22Rv1 (cell line): ENCODE measurements around the gene SLC25A43.

Experiments
- ZFX ChIP-seq: fragments of 450-650 bp; IDR thresholded peaks from 2 replicates; pipeline ENCODE4 v1.6.1; 2017; ENCODE audit warnings: antibody characterized with exemption, borderline replicate concordance
- TF ChIP-seq, protein P1 (sequence below): fragments of 450-650 bp; IDR thresholded peaks from 2 replicates; pipeline ENCODE4 v1.5.1; 2017; ENCODE audit warnings: mild to moderate bottlenecking

DNA sequence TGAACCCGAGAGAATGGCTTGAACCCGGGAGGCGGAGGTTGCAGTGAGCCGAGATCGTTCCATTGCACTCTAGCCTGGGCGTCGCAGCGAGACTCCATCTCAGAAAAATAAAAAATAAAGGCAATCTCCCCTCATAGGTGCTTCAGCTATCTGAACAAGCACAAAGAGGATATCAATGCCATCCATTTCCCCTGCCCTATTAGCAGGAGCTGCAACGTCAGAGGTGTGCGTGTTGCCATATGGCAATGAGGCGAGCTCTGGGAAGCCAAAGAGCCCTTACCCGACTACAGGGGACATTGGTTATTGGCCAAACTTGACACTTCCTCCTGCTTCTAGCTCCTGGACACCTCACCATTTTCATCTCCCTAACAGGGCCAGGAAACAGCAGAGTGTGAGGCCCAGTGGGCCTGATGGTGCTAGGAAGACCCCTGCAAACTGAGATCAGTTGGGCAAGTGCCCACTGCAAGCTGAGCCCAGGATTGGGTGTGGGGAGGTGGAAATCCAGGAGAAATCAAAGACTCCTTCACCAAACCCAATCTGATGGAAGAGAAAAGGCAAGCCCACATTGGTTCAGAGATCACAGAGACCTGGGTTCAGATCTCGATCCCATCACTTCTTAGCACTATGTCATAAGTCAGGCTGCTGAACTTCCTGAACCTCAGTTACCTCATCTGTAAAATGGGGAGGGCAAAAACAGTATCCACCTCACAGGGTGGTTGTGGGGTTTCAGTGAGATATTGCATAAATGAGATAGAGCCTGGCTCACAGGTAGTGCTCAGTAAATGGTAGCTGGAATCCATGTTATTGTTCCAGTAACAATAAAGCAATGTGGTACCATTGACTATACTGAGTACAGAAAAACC is 90.3 kb downstream of the SLC25A43 start:
- TF ChIP-seq, protein P1, sequence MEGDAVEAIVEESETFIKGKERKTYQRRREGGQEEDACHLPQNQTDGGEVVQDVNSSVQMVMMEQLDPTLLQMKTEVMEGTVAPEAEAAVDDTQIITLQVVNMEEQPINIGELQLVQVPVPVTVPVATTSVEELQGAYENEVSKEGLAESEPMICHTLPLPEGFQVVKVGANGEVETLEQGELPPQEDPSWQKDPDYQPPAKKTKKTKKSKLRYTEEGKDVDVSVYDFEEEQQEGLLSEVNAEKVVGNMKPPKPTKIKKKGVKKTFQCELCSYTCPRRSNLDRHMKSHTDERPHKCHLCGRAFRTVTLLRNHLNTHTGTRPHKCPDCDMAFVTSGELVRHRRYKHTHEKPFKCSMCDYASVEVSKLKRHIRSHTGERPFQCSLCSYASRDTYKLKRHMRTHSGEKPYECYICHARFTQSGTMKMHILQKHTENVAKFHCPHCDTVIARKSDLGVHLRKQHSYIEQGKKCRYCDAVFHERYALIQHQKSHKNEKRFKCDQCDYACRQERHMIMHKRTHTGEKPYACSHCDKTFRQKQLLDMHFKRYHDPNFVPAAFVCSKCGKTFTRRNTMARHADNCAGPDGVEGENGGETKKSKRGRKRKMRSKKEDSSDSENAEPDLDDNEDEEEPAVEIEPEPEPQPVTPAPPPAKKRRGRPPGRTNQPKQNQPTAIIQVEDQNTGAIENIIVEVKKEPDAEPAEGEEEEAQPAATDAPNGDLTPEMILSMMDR = no peak
- TF ChIP-seq ZFX = no peak
